Fibroblast of peridontal ligament (primary cell): ENCODE measurements around the gene LIMS2.

Experiments used
- DNase-seq: peaks from one replicate; pipeline ENCODE4 v3.0.0-alpha.2; 2010; ENCODE audit errors: extremely low read depth

The LIMS2 gene

GRCh38 chr2:127605691-127606263, 69.6 kb downstream of the LIMS2 start:
- no peak for DNase-seq

GRCh38 chr2:127604986-127605385, 70.3 kb downstream of the LIMS2 start:
- DNase-seq = no peak

- no peak for DNase-seq
Observed at GRCh38 chr2:127599211-127599610, 76.1 kb downstream of the LIMS2 start.

GRCh38 chr2:127598711-127599110, 76.6 kb downstream of the LIMS2 start:
- no peak for DNase-seq

- DNase-seq = no peak
Observed at GRCh38 chr2:127597984-127598380, 77.3 kb downstream of the LIMS2 start.

- DNase-seq = no peak
Observed at GRCh38 chr2:127597046-127597983, 78.0 kb downstream of the LIMS2 start.

- no peak for DNase-seq
Observed at GRCh38 chr2:127596311-127597045, 78.9 kb downstream of the LIMS2 start.

GRCh38 chr2:127594116-127594591, 81.2 kb downstream of the LIMS2 start:
- no peak for DNase-seq

- no peak for DNase-seq
Observed at GRCh38 chr2:127593228-127594115, 81.9 kb downstream of the LIMS2 start.

GRCh38 chr2:127592761-127593227, 82.5 kb downstream of the LIMS2 start:
- DNase-seq = no peak

GRCh38 chr2:127591221-127591923, 84.0 kb downstream of the LIMS2 start:
- DNase-seq = peak; percentile 39

- DNase-seq = no peak
Observed at GRCh38 chr2:127590386-127591190, 84.7 kb downstream of the LIMS2 start.

GRCh38 chr2:127589841-127590240, 85.5 kb downstream of the LIMS2 start:
- DNase-seq = no peak

- DNase-seq = no peak
Observed at GRCh38 chr2:127589358-127589757, 86.0 kb downstream of the LIMS2 start.
